ENCODE results near the gene VWA7.
A peak's percentile ranks its signal among the peaks of the same experiment; 100 is the strongest.

DNA sequence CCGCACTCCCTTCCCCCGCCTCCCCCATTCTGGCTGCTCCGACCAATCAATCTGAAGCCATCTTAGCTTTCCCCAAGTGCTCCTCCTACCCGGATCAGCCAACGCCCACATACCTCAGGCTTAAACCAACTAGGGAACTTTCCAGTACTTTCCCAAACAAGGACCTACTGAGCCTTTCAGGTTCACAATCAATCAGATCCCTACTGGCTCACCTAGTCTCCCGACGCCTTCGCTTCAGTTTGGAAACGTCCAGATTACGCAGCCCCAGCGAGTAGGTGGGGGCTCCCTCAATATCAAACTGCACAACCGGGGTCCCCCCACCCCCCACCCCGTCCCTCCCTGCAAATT, 37.5 kb upstream of the VWA7 start:
- TF ChIP-seq, protein P1, sequence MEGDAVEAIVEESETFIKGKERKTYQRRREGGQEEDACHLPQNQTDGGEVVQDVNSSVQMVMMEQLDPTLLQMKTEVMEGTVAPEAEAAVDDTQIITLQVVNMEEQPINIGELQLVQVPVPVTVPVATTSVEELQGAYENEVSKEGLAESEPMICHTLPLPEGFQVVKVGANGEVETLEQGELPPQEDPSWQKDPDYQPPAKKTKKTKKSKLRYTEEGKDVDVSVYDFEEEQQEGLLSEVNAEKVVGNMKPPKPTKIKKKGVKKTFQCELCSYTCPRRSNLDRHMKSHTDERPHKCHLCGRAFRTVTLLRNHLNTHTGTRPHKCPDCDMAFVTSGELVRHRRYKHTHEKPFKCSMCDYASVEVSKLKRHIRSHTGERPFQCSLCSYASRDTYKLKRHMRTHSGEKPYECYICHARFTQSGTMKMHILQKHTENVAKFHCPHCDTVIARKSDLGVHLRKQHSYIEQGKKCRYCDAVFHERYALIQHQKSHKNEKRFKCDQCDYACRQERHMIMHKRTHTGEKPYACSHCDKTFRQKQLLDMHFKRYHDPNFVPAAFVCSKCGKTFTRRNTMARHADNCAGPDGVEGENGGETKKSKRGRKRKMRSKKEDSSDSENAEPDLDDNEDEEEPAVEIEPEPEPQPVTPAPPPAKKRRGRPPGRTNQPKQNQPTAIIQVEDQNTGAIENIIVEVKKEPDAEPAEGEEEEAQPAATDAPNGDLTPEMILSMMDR (IDR thresholded peaks at IDR 0.05 in 8 of 11, conservative IDR thresholded peaks at IDR 0.05 in 3 of 11) = no peak
- peak in 1 of 3 donors; percentile 21 for TF ChIP-seq POLR2A (IDR thresholded peaks at IDR 0.05)

Data from spleen (tissue), 7 donors.